OCI-LY1 (cell line): Measurements from ENCODE around the gene C1QTNF6.

Experiments used
- H2AFZ ChIP-seq: fragments of 200-600 bp; sonication (generic), shearing (Covaris generic); 2 replicates; pipeline ENCODE4 v1.6.0; 2014; ENCODE audit warnings: antibody characterized with exemption, mild to moderate bottlenecking, low read length
- H3F3A ChIP-seq: fragments of 200-600 bp; sonication (generic), shearing (Covaris generic); 2 replicates; pipeline ENCODE4 v1.6.0; 2014; ENCODE audit warnings: mild to moderate bottlenecking, antibody characterized with exemption, low read length, moderate library complexity; ENCODE audit not compliant: insufficient read depth
- H3K27ac ChIP-seq: fragments of 200-600 bp; sonication (generic); 2 replicates; pipeline ENCODE4 v1.5.1; 2014; ENCODE audit warnings: low read length, mixed run types, mild to moderate bottlenecking, low read depth; ENCODE audit not compliant: poor library complexity, severe bottlenecking
- H3K27me3 ChIP-seq: fragments of 200-600 bp; sonication (generic); 2 replicates; pipeline ENCODE4 v1.6.0; 2014; ENCODE audit warnings: antibody characterized with exemption, mild to moderate bottlenecking, low read length, moderate library complexity; ENCODE audit not compliant: insufficient read depth
- H3K36me3 ChIP-seq: fragments of 200-600 bp; sonication (generic); 2 replicates; pipeline ENCODE4 v1.6.1; 2014; ENCODE audit warnings: mild to moderate bottlenecking, antibody characterized with exemption, low read length, moderate library complexity, mixed read lengths; ENCODE audit not compliant: insufficient read depth
- H3K4me1 ChIP-seq: fragments of 200-600 bp; sonication (generic); 2 replicates; pipeline ENCODE4 v1.5.1; 2014; ENCODE audit warnings: mild to moderate bottlenecking, low read length, moderate library complexity; ENCODE audit not compliant: insufficient read depth, severe bottlenecking
- H3K4me2 ChIP-seq: fragments of 200-600 bp; sonication (generic), shearing (Covaris generic); 2 replicates; pipeline ENCODE4 v1.6.1; 2014; ENCODE audit warnings: low read length
- H3K4me3 ChIP-seq: fragments of 200-600 bp; sonication (generic); 2 replicates; pipeline ENCODE4 v1.5.1; 2014; ENCODE audit warnings: low read length, low read depth, mild to moderate bottlenecking, mixed read lengths; ENCODE audit not compliant: poor library complexity, severe bottlenecking
- H3K79me2 ChIP-seq: fragments of 200-600 bp; shearing (Covaris generic); 2 replicates; pipeline ENCODE4 v1.6.1; 2016; ENCODE audit warnings: mixed run types, low read length, mixed read lengths; ENCODE audit not compliant: insufficient read depth
- H3K9ac ChIP-seq: fragments of 200-600 bp; sonication (generic), shearing (Covaris generic); 2 replicates; pipeline ENCODE4 v1.6.1; 2014; ENCODE audit warnings: mild to moderate bottlenecking, low read length, mixed read lengths
- H3K9me2 ChIP-seq: fragments of 200-600 bp; sonication (generic), shearing (Covaris generic); 2 replicates; pipeline ENCODE4 v1.6.1; 2014; ENCODE audit warnings: low read depth, mild to moderate bottlenecking, low read length, mixed read lengths
- H3K9me3 ChIP-seq: fragments of 200-600 bp; shearing (Covaris generic); 2 replicates; pipeline ENCODE4 v1.6.1; 2014; ENCODE audit warnings: low read length, mixed read lengths
- H4K20me1 ChIP-seq: fragments of 200-600 bp; sonication (generic), shearing (Covaris generic); 2 replicates; pipeline ENCODE4 v1.6.0; 2016; ENCODE audit warnings: mild to moderate bottlenecking, low read length; ENCODE audit not compliant: insufficient read depth
- CTCF ChIP-seq: fragments of 200-600 bp; sonication (generic), shearing (Covaris generic); IDR thresholded peaks from 2 replicates; pipeline ENCODE4 v1.5.1; 2017; ENCODE audit warnings: mild to moderate bottlenecking, antibody characterized with exemption, low read length, moderate library complexity, mixed read lengths
- EZH2 ChIP-seq: fragments of 200-600 bp; sonication (generic), shearing (Covaris generic); IDR thresholded peaks from 2 replicates; pipeline ENCODE4 v1.8.0; 2017; ENCODE audit warnings: borderline replicate concordance, mixed run types, mild to moderate bottlenecking, antibody characterized with exemption, low read length, moderate library complexity, mixed read lengths

Gene C1QTNF6

GRCh38 chr22:37133304-37134018 lies 54.6 kb downstream of the C1QTNF6 start:
- Histone ChIP-seq H3K9ac (no peak overlapping the region), H3K79me2 (no peaks in the 10 kb centered on the region), H3K9me2 (no peaks in the 10 kb centered on the region), H3K9me3 (no peaks in the 10 kb centered on the region), H3F3A (no peaks in the 10 kb centered on the region), H3K27me3 (peaks cover 5% of the 10 kb centered on the region; the same call in 1 of the 2 replicates), H3K4me1 (no peaks in the 10 kb centered on the region), H3K4me2 (no peak overlapping the region), H3K36me3 (no peaks in the 10 kb centered on the region), H3K4me3 (no peak overlapping the region), H2AFZ (no peak overlapping the region), H4K20me1 (no peaks in the 10 kb centered on the region), H3K27ac (no peak overlapping the region)
- TF ChIP-seq EZH2 (no peak), CTCF (no peak)

- H3K27ac ChIP-seq: no peak overlapping the region
- H3K9me3 ChIP-seq: no peaks in the 10 kb centered on the region
- H3K36me3 ChIP-seq: no peaks in the 10 kb centered on the region
- H3K4me1 ChIP-seq: no peaks in the 10 kb centered on the region
- H3K4me3 ChIP-seq: no peak overlapping the region
- no peaks in the 10 kb centered on the region for H3K27me3 ChIP-seq
- no peak overlapping the region for H3K9ac ChIP-seq
- H3K79me2 ChIP-seq: no peaks in the 10 kb centered on the region
- H3K4me2 ChIP-seq: no peak overlapping the region
- no peaks in the 10 kb centered on the region for H3K9me2 ChIP-seq
- no peak overlapping the region for H2AFZ ChIP-seq
- no peaks in the 10 kb centered on the region for H4K20me1 ChIP-seq
- TF ChIP-seq EZH2 (no peak), CTCF (no peak)
- H3F3A ChIP-seq: no peaks in the 10 kb centered on the region
Measured at GRCh38 chr22:37132773-37133172, 55.3 kb downstream of the C1QTNF6 start.
